Adipocyte (in vitro differentiated cells): ENCODE measurements around the gene PSEN1.

Experiments used
- DNase-seq: peaks from one replicate; pipeline ENCODE4 v3.0.0-alpha.2; 2015; ENCODE audit warnings: low read depth
- H3K27me3 ChIP-seq: replicated peaks from 2 replicates; pipeline ENCODE4 v1.7.0; 2013; ENCODE audit warnings: mild to moderate bottlenecking, low read length, moderate library complexity; ENCODE audit not compliant: control insufficient read depth, insufficient read depth
- H3K36me3 ChIP-seq: 2 replicates; pipeline ENCODE4 v1.7.0; 2013; ENCODE audit warnings: low read length, mild to moderate bottlenecking, moderate library complexity; ENCODE audit not compliant: control insufficient read depth, insufficient read depth, severe bottlenecking
- H3K4me1 ChIP-seq: 2 replicates; pipeline ENCODE4 v1.7.0; 2013; ENCODE audit warnings: mild to moderate bottlenecking, low read length, moderate library complexity; ENCODE audit not compliant: control insufficient read depth, insufficient read depth
- H3K4me3 ChIP-seq: 2 replicates; pipeline ENCODE4 v1.7.0; 2013; ENCODE audit warnings: mild to moderate bottlenecking, low read length, moderate library complexity
- H3K9ac ChIP-seq: 2 replicates; pipeline ENCODE4 v1.7.0; 2013; ENCODE audit warnings: mild to moderate bottlenecking, low read length, moderate library complexity
- H3K9me3 ChIP-seq: 2 replicates; pipeline ENCODE4 v1.7.0; 2013; ENCODE audit warnings: mild to moderate bottlenecking, low read length, moderate library complexity; ENCODE audit not compliant: control insufficient read depth

Gene PSEN1

GRCh38 chr14:73250317-73250713 is 114.0 kb downstream of the PSEN1 start:
- Histone ChIP-seq H3K27me3 (no peaks in the 10 kb centered on the region), H3K4me3 (no peak overlapping the region), H3K36me3 (no peaks in the 10 kb centered on the region), H3K4me1 (no peaks in the 10 kb centered on the region), H3K9ac (no peak overlapping the region), H3K9me3 (no peaks in the 10 kb centered on the region)
- DNase-seq: no peak

- Histone ChIP-seq H3K4me1 (no peaks in the 10 kb centered on the region), H3K27me3 (no peaks in the 10 kb centered on the region), H3K9ac (no peak overlapping the region), H3K4me3 (no peak overlapping the region), H3K36me3 (no peaks in the 10 kb centered on the region), H3K9me3 (no peaks in the 10 kb centered on the region)
- no peak for DNase-seq
These were observed 114.6 kb downstream of the PSEN1 start for GRCh38 chr14:73250781-73251500.

- no peaks in the 10 kb centered on the region for H3K27me3 ChIP-seq
- H3K9ac ChIP-seq: no peak overlapping the region
- H3K4me3 ChIP-seq: no peak overlapping the region
- no peaks in the 10 kb centered on the region for H3K36me3 ChIP-seq
- no peaks in the 10 kb centered on the region for H3K4me1 ChIP-seq
- H3K9me3 ChIP-seq: no peaks in the 10 kb centered on the region
- no peak for DNase-seq
These were observed 115.4 kb downstream of the PSEN1 start for GRCh38 chr14:73251516-73252215.

GRCh38 chr14:73252491-73253322 is 116.4 kb downstream of the PSEN1 start:
- H3K27me3 ChIP-seq: no peaks in the 10 kb centered on the region
- no peaks in the 10 kb centered on the region for H3K9me3 ChIP-seq
- H3K4me3 ChIP-seq: no peak overlapping the region
- DNase-seq: no peak
- no peaks in the 10 kb centered on the region for H3K36me3 ChIP-seq
- H3K4me1 ChIP-seq: no peaks in the 10 kb centered on the region
- no peak overlapping the region for H3K9ac ChIP-seq

GRCh38 chr14:73253323-73253610 is 117.0 kb downstream of the PSEN1 start:
- Histone ChIP-seq H3K4me1 (no peaks in the 10 kb centered on the region), H3K9ac (no peak overlapping the region), H3K36me3 (no peaks in the 10 kb centered on the region), H3K9me3 (no peaks in the 10 kb centered on the region), H3K4me3 (no peak overlapping the region), H3K27me3 (no peaks in the 10 kb centered on the region)
- no peak for DNase-seq

GRCh38 chr14:73253721-73254120 is 117.4 kb downstream of the PSEN1 start:
- Histone ChIP-seq H3K4me1 (no peaks in the 10 kb centered on the region), H3K9ac (no peak overlapping the region), H3K36me3 (no peaks in the 10 kb centered on the region), H3K27me3 (no peaks in the 10 kb centered on the region), H3K4me3 (no peak overlapping the region), H3K9me3 (no peaks in the 10 kb centered on the region)
- no peak for DNase-seq

- Histone ChIP-seq H3K9me3 (no peaks in the 10 kb centered on the region), H3K36me3 (no peaks in the 10 kb centered on the region), H3K4me1 (no peaks in the 10 kb centered on the region), H3K4me3 (no peak overlapping the region), H3K27me3 (no peaks in the 10 kb centered on the region), H3K9ac (no peak overlapping the region)
- DNase-seq: no peak
These were observed 118.1 kb downstream of the PSEN1 start for GRCh38 chr14:73254247-73255004.

GRCh38 chr14:73255005-73255400 is 118.7 kb downstream of the PSEN1 start:
- H3K9me3 ChIP-seq: no peaks in the 10 kb centered on the region
- no peak overlapping the region for H3K9ac ChIP-seq
- H3K4me1 ChIP-seq: no peaks in the 10 kb centered on the region
- H3K36me3 ChIP-seq: no peaks in the 10 kb centered on the region
- DNase-seq: no peak
- no peak overlapping the region for H3K4me3 ChIP-seq
- no peaks in the 10 kb centered on the region for H3K27me3 ChIP-seq

GRCh38 chr14:73255693-73256225 is 119.5 kb downstream of the PSEN1 start:
- Histone ChIP-seq H3K36me3 (no peaks in the 10 kb centered on the region), H3K9ac (no peak overlapping the region), H3K4me1 (no peaks in the 10 kb centered on the region), H3K4me3 (no peak overlapping the region), H3K27me3 (no peaks in the 10 kb centered on the region), H3K9me3 (no peaks in the 10 kb centered on the region)
- no peak for DNase-seq

GRCh38 chr14:73258076-73258475 is 121.8 kb downstream of the PSEN1 start:
- Histone ChIP-seq H3K9ac (no peak overlapping the region), H3K4me1 (no peaks in the 10 kb centered on the region), H3K9me3 (no peaks in the 10 kb centered on the region), H3K27me3 (no peaks in the 10 kb centered on the region), H3K4me3 (no peak overlapping the region), H3K36me3 (no peaks in the 10 kb centered on the region)
- no peak for DNase-seq
